DND-41 (cell line): Measurements from ENCODE around the gene MBP.

Experiments
- CTCF ChIP-seq: IDR thresholded peaks from 2 replicates; pipeline ENCODE4 v1.5.1; 2012; ENCODE audit warnings: borderline replicate concordance, low read length, moderate library complexity, mild to moderate bottlenecking; ENCODE audit not compliant: poor library complexity, severe bottlenecking; ENCODE audit errors: extremely low read depth
- EZH2 ChIP-seq: IDR thresholded peaks from 3 replicates; pipeline ENCODE4 v1.6.1; 2012; ENCODE audit warnings: borderline replicate concordance, low read depth, mild to moderate bottlenecking, moderate library complexity, low read length, inconsistent platforms; ENCODE audit not compliant: severe bottlenecking

- TF ChIP-seq CTCF (no peak), EZH2 (no peak)
Measured at GRCh38 chr18:77052297-77052982, 80.1 kb downstream of the MBP start.
